DND-41 (cell line): ENCODE measurements around the gene TRIM33.
"Not testable (repeated sequence)": the region's sequence is repeated elsewhere in the genome, so short reads cannot be mapped to it uniquely, and the experiment has no call there.

ENCODE experiments used
- ATAC-seq: fragments of 200-7000 bp; cut with Tn5 transposase; 3 replicates; pipeline ENCODE4 v1.9.1; 2021; ENCODE audit warnings: low read depth; ENCODE audit not compliant: insufficient read depth
- DNase-seq: peaks from one replicate; pipeline ENCODE4 v3.0.0-alpha.2; 2020
- H2AFZ ChIP-seq: 2 replicates; pipeline ENCODE4 v1.6.0; 2012; ENCODE audit warnings: low read depth, low read length
- H3K27ac ChIP-seq: 2 replicates; pipeline ENCODE4 v1.5.1; 2012; ENCODE audit warnings: low read length, inconsistent platforms
- H3K27me3 ChIP-seq: fragments of 200-600 bp; sonication (generic); 2 replicates; pipeline ENCODE4 v1.6.0; 2012; ENCODE audit warnings: low read length, mild to moderate bottlenecking, inconsistent platforms; ENCODE audit not compliant: insufficient read depth, poor library complexity
- H3K36me3 ChIP-seq: 2 replicates; pipeline ENCODE4 v1.5.1; 2012; ENCODE audit warnings: low read length, inconsistent platforms; ENCODE audit not compliant: insufficient read depth
- H3K4me1 ChIP-seq: 2 replicates; pipeline ENCODE4 v1.5.1; 2012; ENCODE audit warnings: mild to moderate bottlenecking, low read length; ENCODE audit not compliant: insufficient read depth
- H3K4me2 ChIP-seq: 2 replicates; pipeline ENCODE4 v1.6.0; 2012; ENCODE audit warnings: mild to moderate bottlenecking, moderate library complexity, low read length, inconsistent platforms; ENCODE audit not compliant: insufficient read depth
- H3K4me3 ChIP-seq, 2 experiments: fragments of 200-600 bp in 1 of 2; shearing (Covaris generic) in 1 of 2; 2 replicates each; pipeline ENCODE4 v1.5.1; 2012 to 2016; ENCODE audit warnings: inconsistent platforms in 2 of 2, low read length in 2 of 2, mild to moderate bottlenecking in 2 of 2, low read depth in 1 of 2, moderate library complexity in 1 of 2
- H3K79me2 ChIP-seq: 2 replicates; pipeline ENCODE4 v1.6.0; 2012; ENCODE audit warnings: low read length, inconsistent platforms; ENCODE audit not compliant: insufficient read depth
- H3K9ac ChIP-seq: 2 replicates; pipeline ENCODE4 v1.6.0; 2012; ENCODE audit warnings: low read depth, mild to moderate bottlenecking, inconsistent platforms, low read length, moderate library complexity
- H3K9me3 ChIP-seq: 2 replicates; pipeline ENCODE4 v1.5.1; 2012; ENCODE audit warnings: low read length, moderate library complexity, mild to moderate bottlenecking, inconsistent platforms; ENCODE audit not compliant: insufficient read depth, severe bottlenecking
- H4K20me1 ChIP-seq: 2 replicates; pipeline ENCODE4 v1.6.0; 2012; ENCODE audit warnings: low read length; ENCODE audit not compliant: insufficient read depth
- CTCF ChIP-seq: IDR thresholded peaks from 2 replicates; pipeline ENCODE4 v1.5.1; 2012; ENCODE audit warnings: borderline replicate concordance, low read length, moderate library complexity, mild to moderate bottlenecking; ENCODE audit not compliant: poor library complexity, severe bottlenecking; ENCODE audit errors: extremely low read depth
- EZH2 ChIP-seq: IDR thresholded peaks from 3 replicates; pipeline ENCODE4 v1.6.1; 2012; ENCODE audit warnings: borderline replicate concordance, low read depth, mild to moderate bottlenecking, moderate library complexity, low read length, inconsistent platforms; ENCODE audit not compliant: severe bottlenecking

The TRIM33 gene

GRCh38 chr1:114485286-114485685 is 25.7 kb downstream of the TRIM33 start:
- peaks cover 97% of the 10 kb centered on the region for H3K79me2 ChIP-seq
- ATAC-seq (no peak), DNase-seq (no peak)
- H4K20me1 ChIP-seq: peaks cover 47% of the 10 kb centered on the region
- no peak overlapping the region for H3K4me2 ChIP-seq
- no peak overlapping the region for H3K27ac ChIP-seq
- no peak overlapping the region for H3K9ac ChIP-seq
- peaks cover 2% of the 10 kb centered on the region for H3K9me3 ChIP-seq
- H2AFZ ChIP-seq: no peak overlapping the region
- no peaks in the 10 kb centered on the region; the same call in 1 of the 2 replicates for H3K36me3 ChIP-seq
- H3K27me3 ChIP-seq: no peaks in the 10 kb centered on the region
- peaks cover 2% of the 10 kb centered on the region; the same call in 1 of the 2 replicates for H3K4me1 ChIP-seq
- no peak overlapping the region for H3K4me3 ChIP-seq
- TF ChIP-seq EZH2: no peak
- no peak for TF ChIP-seq CTCF

- H3K79me2 ChIP-seq: peaks cover 98% of the 10 kb centered on the region
- H3K4me2 ChIP-seq: no peak overlapping the region
- no peak for DNase-seq
- H2AFZ ChIP-seq: no peak overlapping the region
- ATAC-seq: no peak
- H3K9me3 ChIP-seq: peaks cover 2% of the 10 kb centered on the region
- H3K27ac ChIP-seq: no peak overlapping the region
- H3K27me3 ChIP-seq: no peaks in the 10 kb centered on the region
- H3K9ac ChIP-seq: no peak overlapping the region
- peaks cover 2% of the 10 kb centered on the region; the same call in 1 of the 2 replicates for H3K4me1 ChIP-seq
- H3K4me3 ChIP-seq: no peak overlapping the region
- H4K20me1 ChIP-seq: peaks cover 35% of the 10 kb centered on the region
- H3K36me3 ChIP-seq: no peaks in the 10 kb centered on the region; the same call in none of the 2 replicates
- TF ChIP-seq EZH2 (no peak), CTCF (no peak)
Measured at GRCh38 chr1:114482585-114482984, 28.4 kb downstream of the TRIM33 start.

GRCh38 chr1:114479636-114480035 is 31.4 kb downstream of the TRIM33 start:
- ATAC-seq, DNase-seq, H3K9me3 ChIP-seq, H3K36me3 ChIP-seq, H3K4me1 ChIP-seq, H3K27ac ChIP-seq, H3K4me3 ChIP-seq, H2AFZ ChIP-seq, H3K9ac ChIP-seq, H3K4me2 ChIP-seq, H3K27me3 ChIP-seq: not testable (repeated sequence)
- H4K20me1 ChIP-seq: peaks cover 32% of the 10 kb centered on the region; the same call in 1 of the 2 replicates
- peaks cover 99% of the 10 kb centered on the region for H3K79me2 ChIP-seq

- Histone ChIP-seq H3K36me3 (no peaks in the 10 kb centered on the region; the same call in none of the 2 replicates), H3K9me3 (peaks cover 2% of the 10 kb centered on the region), H3K79me2 (peaks cover 99% of the 10 kb centered on the region), H4K20me1 (peaks cover 34% of the 10 kb centered on the region; the same call in 1 of the 2 replicates), H3K4me2 (no peak overlapping the region), H3K4me3 (no peak overlapping the region), H3K9ac (no peak overlapping the region), H3K27ac (no peak overlapping the region), H2AFZ (no peak overlapping the region), H3K4me1 (no peaks in the 10 kb centered on the region), H3K27me3 (no peaks in the 10 kb centered on the region)
- no peak for ATAC-seq
- no peak for TF ChIP-seq CTCF
- no peak for TF ChIP-seq EZH2
- no peak for DNase-seq
Measured at GRCh38 chr1:114479134-114479533, 31.9 kb downstream of the TRIM33 start.
